Astrocyte (in vitro differentiated cells and primary cell): ENCODE results near the gene NIPBL.

Source experiments
- EZH2 ChIP-seq: IDR thresholded peaks from 2 replicates; pipeline ENCODE4 v1.6.1; 2012; ENCODE audit warnings: mild to moderate bottlenecking, low read length, inconsistent platforms; ENCODE audit not compliant: insufficient read depth
- TF ChIP-seq, protein P1 (sequence below): IDR thresholded peaks from 2 replicates; pipeline ENCODE4 v1.5.1; 2011; ENCODE audit warnings: low read depth, mild to moderate bottlenecking, inconsistent platforms, low read length, moderate library complexity; ENCODE audit not compliant: insufficient read depth

DNA sequence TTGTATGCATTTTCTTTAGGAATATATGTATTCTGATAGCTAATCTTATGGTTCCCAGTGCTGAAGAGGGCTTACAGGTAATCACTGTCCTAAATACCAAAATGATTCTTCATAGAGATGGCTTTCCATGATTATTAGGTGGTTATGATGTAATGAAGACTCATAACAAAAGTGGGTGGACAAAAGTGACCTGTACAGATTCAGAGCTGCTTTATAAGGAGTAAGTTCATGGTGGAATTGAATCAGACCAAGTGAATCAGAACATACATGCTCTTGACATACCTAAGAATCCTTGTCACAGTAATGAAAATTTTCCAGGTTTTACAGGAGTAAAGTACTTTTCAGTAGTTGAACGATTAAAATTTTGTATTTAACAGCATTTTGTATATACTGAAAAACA, 105.6 kb downstream of the NIPBL start:
- TF ChIP-seq, protein P1, sequence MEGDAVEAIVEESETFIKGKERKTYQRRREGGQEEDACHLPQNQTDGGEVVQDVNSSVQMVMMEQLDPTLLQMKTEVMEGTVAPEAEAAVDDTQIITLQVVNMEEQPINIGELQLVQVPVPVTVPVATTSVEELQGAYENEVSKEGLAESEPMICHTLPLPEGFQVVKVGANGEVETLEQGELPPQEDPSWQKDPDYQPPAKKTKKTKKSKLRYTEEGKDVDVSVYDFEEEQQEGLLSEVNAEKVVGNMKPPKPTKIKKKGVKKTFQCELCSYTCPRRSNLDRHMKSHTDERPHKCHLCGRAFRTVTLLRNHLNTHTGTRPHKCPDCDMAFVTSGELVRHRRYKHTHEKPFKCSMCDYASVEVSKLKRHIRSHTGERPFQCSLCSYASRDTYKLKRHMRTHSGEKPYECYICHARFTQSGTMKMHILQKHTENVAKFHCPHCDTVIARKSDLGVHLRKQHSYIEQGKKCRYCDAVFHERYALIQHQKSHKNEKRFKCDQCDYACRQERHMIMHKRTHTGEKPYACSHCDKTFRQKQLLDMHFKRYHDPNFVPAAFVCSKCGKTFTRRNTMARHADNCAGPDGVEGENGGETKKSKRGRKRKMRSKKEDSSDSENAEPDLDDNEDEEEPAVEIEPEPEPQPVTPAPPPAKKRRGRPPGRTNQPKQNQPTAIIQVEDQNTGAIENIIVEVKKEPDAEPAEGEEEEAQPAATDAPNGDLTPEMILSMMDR = no peak
- no peak for TF ChIP-seq EZH2
